NB4 (cell line): ENCODE data around the gene ABI1.

Source experiments
- CTCF ChIP-seq: IDR thresholded peaks from one replicate; pipeline ENCODE4 v1.5.1; 2012; ENCODE audit warnings: low read depth, low read length
- MAX ChIP-seq: IDR thresholded peaks from 2 replicates; pipeline ENCODE4 v1.6.1; 2011; ENCODE audit warnings: low read depth, low read length
- MYC ChIP-seq: IDR thresholded peaks from 2 replicates; pipeline ENCODE4 v1.6.1; 2011; ENCODE audit warnings: low read depth, low read length
- POLR2A ChIP-seq: IDR thresholded peaks from 2 replicates; pipeline ENCODE4 v1.6.1; 2011; ENCODE audit warnings: mild to moderate bottlenecking; ENCODE audit not compliant: insufficient read length; ENCODE audit errors: extremely low read depth

DNA sequence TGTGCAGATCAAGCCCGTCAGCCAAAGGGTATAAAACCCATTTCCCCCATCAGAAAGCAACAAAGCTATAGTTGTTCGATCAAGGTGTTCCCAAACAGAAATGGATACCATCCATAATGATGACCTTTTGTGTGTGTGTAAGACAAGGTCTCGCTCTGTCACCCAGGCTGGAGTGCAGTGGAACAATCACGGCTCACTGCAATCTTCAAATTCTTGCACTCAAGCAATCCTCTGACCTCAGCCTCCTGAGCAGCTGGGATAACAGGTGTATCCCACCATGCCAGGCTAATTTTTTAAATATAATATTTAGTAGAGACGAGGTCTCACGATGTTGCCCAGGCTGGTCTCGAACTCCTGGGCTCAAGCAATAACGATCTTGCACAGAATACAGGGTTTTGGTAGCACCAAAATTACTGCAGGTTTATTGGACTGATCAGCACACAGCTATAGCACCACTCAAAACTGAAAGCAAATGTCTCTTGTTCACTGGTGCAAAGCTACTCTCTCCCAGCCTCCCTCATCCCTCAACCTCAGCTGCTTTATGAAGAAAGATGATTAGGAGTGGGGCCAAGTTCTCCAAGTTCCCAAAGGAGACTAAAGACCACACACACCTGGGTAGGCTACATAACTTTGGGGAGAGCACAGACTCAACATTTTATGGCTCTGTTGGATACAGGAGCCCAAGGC, 80.5 kb downstream of the ABI1 start:
- TF ChIP-seq CTCF: no peak
- TF ChIP-seq POLR2A: no peak
- no peak for TF ChIP-seq MAX
- TF ChIP-seq MYC: no peak
